NCI-H2107 treated with DMSO at 0.1 percent for 48 hours (cell line): Measurements from ENCODE around the gene TTC28.
"Not testable (repeated sequence)": the region's sequence is repeated elsewhere in the genome, so short reads cannot be mapped to it uniquely, and the experiment has no call there.

Experiments
- DNase-seq: peaks from one replicate; lab custom pipeline; 2025; ENCODE audit not compliant: unreplicated experiment; lab: John Stamatoyannopoulos, UW

TTC28 gene

DNA sequence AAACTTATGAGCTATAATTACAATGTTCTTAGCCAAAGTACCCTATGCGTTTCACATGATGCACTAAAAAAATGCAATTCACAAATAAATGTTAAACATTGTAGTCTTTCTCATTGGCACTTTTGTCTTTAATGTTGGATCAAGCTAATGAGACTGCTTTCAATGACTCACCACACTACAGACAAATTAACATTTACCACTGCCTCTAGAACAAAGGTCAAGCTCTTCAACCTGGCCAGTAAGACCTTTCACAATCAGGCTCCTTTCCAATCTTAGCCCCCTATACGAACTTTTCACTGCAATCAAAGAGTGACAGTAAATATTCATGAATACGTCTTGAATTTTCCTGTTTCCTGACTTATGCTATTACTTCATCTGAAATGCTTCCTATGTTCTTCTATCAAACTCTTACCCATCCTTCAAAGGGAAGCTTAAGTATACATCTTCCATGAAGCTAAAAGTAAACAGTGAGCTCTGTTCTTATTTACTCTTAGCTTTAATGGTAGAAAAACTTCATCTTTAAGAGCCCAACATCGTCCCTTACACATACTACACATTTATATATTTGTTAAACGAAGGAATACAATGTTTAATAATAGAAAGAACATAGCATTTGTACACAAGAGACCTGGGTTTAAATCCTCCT lies 433.9 kb downstream of the TTC28 start:
- no peak for DNase-seq

GRCh38 chr22:28244757-28245156 lies 434.9 kb downstream of the TTC28 start:
- no peak for DNase-seq

GRCh38 chr22:28243539-28243938 lies 436.1 kb downstream of the TTC28 start:
- no peak for DNase-seq

DNA sequence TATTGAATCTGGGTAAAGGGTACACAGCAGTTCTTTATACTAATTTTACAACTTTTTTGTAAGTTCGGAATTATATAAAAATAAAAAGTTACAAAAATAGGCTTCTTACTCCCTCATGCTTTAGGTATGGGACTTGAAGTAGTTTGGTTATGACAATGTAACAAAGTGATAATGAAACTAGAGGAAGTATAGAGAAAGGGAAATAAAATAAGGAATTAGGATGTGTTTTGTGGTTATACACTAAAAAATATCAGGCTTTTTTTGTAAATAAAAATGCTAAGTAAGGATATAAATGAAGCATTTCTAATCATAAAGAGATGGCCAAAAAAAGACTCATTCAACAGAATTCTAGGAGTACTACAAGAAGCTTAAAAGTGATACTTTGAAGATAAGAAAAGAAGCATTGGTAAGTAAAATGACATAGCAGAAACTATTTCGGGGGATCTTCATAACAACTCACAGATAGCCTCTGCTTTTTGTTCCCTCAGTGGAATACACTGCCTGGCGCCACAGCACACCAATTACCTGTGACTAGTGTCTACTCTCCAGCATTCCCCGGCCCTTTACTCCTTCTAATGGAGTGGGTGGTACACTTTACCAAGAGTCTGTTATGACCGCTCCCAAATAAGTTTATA lies 437.9 kb downstream of the TTC28 start:
- DNase-seq: no peak

GRCh38 chr22:28239941-28240340 lies 439.7 kb downstream of the TTC28 start:
- no peak for DNase-seq

GRCh38 chr22:28237783-28238182 lies 441.9 kb downstream of the TTC28 start:
- DNase-seq: no peak

DNA sequence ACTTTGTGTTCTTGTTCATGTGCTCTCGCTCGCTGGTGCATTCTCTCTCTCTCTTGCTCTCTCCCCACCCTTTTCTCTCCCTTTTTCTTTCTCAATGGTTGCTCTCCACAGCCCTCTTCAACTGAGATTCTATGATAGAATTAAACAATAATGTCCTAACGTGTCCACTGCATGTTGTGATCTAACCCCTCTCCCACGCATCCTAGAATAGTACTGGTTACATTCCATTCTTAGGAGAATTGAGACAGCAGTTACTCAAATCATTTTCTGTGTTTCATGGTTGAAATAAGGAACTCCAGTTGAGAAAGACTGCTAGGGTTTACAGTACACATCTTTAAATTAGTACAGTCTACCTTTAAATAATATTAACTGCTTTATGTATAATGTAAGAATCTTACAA lies 442.5 kb downstream of the TTC28 start:
- DNase-seq: no peak

- no peak for DNase-seq
These were observed 447.4 kb downstream of the TTC28 start for GRCh38 chr22:28232204-28232603.

DNA sequence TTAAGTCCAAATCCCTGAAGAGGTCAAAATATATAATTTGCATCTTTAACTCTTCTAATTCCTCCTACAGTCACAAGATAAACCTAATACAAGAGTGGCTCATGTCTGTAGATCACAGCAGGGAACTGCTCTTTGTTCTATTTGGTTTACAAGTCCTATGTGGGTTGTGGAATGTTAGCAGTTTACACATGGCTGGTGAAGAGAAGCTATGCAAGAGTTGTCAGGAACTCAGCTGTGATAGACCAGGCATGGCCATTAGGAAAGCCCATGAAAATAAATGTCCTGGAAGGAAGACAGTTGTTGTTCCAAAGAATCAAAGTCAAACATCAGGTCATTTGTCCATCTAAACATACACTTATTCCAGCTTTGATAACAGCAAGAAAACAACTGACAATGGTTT lies 448.2 kb downstream of the TTC28 start:
- DNase-seq: peak; percentile 3

- no peak for DNase-seq
These were observed 449.0 kb downstream of the TTC28 start for GRCh38 chr22:28230671-28231070.

- no peak for DNase-seq
These were observed 449.8 kb downstream of the TTC28 start for GRCh38 chr22:28229566-28230485.

GRCh38 chr22:28223826-28224225 lies 455.8 kb downstream of the TTC28 start:
- no peak for DNase-seq

DNA sequence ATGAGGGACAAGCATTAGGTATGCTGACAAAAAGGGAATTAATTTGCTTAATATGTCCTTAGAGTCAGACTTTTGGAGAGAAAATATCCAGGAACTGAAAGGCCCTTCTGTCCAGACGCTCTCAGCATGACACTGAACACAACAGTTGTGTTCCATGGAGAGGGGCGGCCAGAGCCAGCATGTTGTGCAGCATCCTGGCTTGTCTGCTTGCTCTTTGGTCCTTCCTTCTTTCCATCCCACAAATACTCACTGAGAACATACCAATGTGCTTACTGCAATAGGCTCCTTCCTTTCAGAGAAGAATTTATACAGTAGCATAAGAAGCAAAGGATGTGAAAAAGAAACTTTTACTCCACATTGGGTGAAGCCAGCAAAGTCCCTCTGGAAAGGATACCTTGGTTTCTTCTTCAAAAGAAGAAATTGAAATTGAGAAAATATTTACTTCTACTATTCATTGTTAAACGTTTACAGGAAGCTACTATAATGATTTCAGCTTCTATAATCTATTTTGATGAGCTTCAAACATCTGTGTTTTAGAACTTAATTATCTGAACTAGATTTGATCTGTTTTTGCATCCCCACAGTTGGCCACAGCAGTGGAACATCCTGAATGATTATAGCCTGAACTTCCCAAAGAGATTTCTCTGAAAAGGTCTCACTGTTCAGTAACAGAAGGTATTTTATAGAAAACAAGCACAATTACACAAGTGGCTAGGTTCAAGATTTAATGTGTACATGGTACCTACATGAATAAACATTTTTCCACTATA lies 456.5 kb downstream of the TTC28 start:
- no peak for DNase-seq

DNA sequence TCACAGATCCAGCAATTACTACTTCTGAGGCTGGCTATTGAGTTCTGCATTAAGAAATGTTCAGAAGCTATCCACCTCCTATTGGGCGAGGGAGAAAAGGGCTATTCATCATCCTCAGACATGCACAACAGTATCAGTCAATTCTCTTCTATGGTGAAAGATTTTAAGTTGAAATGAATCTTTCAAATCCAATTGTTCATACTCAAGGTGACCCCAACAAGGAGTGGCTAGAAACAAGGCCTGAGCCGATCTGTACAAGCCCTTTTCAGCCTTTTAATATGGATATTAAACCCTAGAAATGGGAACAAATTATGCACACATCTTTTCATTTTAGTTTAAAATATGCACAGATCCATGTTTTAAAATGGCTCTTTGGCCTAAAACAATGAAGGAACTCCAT lies 457.1 kb downstream of the TTC28 start:
- no peak for DNase-seq

- no peak for DNase-seq
These were observed 457.6 kb downstream of the TTC28 start for GRCh38 chr22:28222052-28222451.

GRCh38 chr22:28220626-28221363 lies 458.8 kb downstream of the TTC28 start:
- DNase-seq: no peak

GRCh38 chr22:28217277-28217676 lies 462.4 kb downstream of the TTC28 start:
- DNase-seq: no peak

DNA sequence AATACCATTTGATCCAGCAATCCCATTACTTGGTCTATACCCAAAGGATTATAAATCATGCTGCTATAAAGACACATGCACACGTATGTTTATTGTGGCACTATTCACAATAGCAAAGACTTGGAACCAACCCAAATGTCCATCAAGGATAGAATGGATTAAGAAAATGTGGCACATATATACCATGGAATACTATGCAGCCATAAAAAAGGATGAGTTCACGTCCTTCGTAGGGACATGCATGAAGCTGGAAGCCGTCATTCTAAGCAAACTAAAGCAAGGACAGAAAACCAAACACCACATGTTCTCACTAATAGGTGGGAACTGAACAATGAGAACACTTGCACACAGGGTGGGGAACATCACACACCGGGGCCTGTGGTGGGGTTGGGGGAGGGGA lies 464.9 kb downstream of the TTC28 start:
- not testable (repeated sequence) for DNase-seq

DNA sequence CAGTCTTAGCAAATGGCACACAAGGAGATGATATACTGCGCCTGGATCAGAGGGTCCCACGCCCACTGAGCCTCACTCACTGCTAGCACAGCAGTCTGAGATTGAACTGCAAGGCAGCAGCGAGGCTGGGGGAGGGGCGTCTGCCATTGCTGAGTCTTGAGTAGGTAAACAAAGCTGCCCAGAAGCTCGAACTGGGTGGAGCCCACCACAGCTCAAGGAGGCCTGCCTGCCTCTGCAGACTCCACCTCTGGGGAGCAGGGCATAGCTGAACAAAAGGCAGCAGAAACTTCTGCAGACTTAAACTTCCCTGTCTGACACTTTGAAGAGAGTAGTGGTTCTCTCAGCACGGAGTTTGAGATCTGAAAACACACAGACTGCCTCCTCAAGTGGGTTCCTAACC lies 470.2 kb downstream of the TTC28 start:
- DNase-seq: not testable (repeated sequence)

DNA sequence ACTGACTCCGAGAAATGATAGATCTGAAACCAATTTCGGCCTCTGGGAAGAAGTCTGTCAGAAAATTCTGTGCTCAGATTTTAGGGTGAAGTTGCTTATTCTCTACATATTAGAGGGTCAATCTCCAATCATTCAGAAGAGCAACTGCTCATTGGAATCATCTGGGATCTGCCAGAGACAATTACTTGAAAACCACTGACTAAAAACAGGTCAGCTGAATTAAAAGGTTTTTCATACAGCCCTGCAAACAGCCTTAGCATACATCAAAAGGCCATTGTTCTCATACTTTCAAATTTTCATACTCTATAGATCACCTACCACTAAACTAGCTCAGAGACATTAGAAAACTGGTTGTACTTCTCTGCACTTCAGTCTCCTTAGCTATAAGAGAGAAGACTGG lies 470.9 kb downstream of the TTC28 start:
- DNase-seq: no peak

DNA sequence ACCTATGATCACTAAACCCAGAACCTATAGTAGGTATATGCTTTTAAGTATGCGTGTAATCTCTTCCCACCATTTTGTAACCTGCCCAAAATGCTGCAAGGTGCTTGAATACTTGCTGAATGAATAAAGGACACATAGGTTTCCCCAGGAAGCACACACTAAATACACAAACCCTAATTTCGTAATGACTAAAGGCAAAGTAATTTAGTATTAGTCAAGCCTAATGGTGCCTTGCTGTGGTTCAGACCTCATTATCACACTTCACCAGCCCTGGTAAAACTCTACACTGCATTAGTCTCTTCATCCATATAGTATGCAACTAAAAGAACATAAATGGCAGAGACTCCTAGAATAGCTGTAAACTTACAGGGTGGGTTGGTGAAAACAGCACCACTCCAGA lies 471.6 kb downstream of the TTC28 start:
- no peak for DNase-seq
